Hepatic stellate cell (primary cell): ENCODE measurements around the gene RPL10A.
"Not testable (repeated sequence)": the region's sequence is repeated elsewhere in the genome, so short reads cannot be mapped to it uniquely, and the experiment has no call there.

ENCODE experiments used
- DNase-seq: peaks from one replicate; pipeline ENCODE4 v3.0.0; 2011; ENCODE audit warnings: low spot score

Gene RPL10A

GRCh38 chr6:35468181-35468979 is at the start of gene RPL10A:
TSS of gene RPL10A (plus strand) at chr6:35468401. CDS start at chr6:35468435, 34 bp downstream.
- DNase-seq = peak; percentile 96

- DNase-seq = peak; percentile 74
Measured at GRCh38 chr6:35419417-35419816, 48.8 kb upstream of the RPL10A start.

DNA sequence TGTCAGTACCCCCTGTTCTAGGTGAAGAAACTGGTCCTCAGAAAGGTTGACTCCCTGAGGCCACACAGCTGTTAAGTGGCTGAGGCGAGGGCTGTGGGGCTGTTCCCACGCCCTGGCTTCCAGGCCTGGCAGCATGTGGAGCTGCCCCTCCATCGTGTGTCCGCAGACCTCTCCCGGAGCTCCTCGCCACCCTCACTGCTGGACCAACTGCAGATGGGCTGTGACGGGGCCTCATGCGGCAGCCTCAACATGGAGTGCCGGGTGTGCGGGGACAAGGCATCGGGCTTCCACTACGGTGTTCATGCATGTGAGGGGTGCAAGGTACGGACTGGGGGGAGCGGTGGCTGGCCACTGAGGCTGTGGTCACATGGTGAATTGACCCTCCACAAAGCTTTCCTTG is 48.2 kb upstream of the RPL10A start:
- DNase-seq = no peak

DNA sequence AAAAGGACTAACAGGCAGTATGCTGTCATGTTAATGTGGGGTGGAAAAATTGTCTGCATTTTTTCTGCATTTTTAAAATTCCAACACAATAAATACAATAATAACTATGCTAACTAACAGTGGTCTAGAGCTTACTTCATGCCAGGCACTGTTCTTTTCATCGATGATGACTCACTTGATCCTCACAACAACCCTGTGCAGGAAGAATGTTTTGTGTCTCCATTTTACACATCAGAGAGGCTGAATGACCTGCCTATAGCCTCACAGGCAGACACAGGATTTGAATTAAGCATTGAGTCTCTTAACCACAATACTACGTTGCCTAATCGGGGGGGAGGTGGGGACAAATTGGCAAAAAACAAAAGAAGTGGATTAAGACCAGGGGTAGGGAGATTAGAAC is 42.9 kb upstream of the RPL10A start:
- DNase-seq = peak; percentile 93

- DNase-seq = no peak
Measured at GRCh38 chr6:35426074-35426473, 42.1 kb upstream of the RPL10A start.

- DNase-seq = no peak
Measured at GRCh38 chr6:35427435-35427834, 40.8 kb upstream of the RPL10A start.

DNA sequence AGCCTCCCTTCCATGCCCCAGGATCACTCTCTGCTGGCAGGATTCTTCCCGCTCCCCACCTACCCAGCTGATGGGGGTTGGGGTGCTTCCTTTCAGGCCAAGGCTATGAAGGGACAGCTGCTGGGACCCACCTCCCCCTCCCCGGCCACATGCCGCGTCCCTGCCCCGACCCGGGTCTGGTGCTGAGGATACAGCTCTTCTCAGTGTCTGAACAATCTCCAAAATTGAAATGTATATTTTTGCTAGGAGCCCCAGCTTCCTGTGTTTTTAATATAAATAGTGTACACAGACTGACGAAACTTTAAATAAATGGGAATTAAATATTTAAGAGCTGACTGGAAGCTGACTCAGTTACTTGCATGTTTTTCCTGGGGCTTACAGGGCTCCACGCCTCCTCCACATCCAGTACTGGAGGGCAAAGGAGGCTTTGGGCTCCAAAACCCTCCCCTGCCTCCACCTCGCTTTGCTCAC is 40.3 kb upstream of the RPL10A start:
- peak; percentile 89 for DNase-seq

- DNase-seq = no peak
Measured at GRCh38 chr6:35428421-35429149, 39.6 kb upstream of the RPL10A start.

DNA sequence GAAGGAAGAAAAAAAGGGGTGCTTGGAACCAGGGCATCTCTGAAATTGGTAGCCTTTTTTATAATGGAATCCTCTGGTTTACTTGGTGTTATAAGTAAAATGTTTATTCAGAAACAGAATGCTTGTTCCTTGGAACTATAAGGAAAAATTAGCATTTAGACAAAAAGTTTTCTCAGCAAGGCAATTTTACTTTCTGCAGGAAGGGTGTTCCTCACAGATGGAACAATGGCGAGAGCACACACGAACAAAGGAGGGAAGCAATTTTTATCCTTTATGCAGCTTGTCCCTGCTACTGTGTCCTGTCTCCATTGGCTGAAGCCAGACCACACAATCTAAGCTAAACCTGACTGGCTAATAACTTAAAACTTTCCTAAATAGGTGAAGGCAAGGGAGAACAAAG is 38.7 kb upstream of the RPL10A start:
- no peak for DNase-seq

GRCh38 chr6:35432291-35432690 is 35.9 kb upstream of the RPL10A start:
- no peak for DNase-seq

DNA sequence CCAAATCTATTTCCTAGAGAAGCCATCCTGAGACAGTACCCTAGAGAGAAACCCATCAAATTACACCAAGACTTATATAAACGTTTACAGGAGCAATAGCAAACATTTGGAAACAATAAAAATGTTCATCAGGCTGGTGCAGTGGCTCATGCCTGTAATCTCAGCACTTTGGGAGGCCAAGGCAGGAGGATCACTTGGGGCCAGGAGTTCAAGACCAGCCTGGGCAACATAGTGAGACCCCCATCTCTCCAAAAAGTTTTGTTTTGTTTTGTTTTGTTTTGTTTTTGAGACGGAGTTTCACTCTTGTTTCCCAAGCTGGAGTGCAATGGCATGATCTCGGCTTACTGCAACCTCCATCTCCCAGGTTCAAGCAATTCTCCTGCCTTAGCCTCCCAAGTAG is 35.5 kb upstream of the RPL10A start:
- DNase-seq = not testable (repeated sequence)

GRCh38 chr6:35435074-35435837 is 32.9 kb upstream of the RPL10A start:
- DNase-seq = no peak

DNA sequence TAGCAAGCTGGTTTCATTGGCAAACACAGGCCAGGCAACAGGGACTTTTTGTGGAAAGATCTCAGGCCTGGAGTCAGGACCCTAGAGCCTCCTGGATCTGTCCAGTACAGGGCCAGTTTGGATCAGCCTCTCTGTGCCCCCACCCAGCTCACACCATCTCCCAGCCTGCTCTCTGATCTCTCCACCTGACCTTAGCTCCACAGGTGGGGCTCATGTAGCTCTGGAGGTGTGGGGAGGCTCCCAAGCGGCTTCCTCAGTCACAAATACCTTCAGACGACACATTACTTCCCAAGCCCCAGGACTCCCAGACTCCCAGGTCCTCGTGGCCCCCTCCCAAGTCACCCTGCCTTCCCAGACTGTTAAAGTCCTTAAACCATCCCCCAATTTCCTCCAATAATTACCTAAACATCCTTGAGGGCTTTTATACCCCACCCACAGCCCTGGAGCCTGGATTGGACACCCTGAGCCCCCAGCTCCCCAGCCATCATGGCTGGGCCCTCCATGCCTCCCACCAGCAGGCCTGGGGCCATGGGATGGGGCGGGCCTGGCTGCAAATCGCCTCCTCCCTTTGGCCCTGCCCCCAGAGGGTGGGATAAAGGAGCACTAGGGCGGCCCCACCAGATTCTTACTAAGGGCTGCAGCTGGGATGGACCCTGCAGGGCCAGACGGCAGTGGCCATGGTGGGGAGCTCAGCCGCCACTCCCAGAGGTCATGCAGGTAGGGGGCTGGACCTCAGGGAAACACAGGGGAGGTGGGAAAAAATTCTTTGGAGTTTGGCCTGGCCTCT is 31.9 kb upstream of the RPL10A start:
- DNase-seq = no peak

- DNase-seq = not testable (repeated sequence)
Measured at GRCh38 chr6:35438378-35439065, 29.7 kb upstream of the RPL10A start.

DNA sequence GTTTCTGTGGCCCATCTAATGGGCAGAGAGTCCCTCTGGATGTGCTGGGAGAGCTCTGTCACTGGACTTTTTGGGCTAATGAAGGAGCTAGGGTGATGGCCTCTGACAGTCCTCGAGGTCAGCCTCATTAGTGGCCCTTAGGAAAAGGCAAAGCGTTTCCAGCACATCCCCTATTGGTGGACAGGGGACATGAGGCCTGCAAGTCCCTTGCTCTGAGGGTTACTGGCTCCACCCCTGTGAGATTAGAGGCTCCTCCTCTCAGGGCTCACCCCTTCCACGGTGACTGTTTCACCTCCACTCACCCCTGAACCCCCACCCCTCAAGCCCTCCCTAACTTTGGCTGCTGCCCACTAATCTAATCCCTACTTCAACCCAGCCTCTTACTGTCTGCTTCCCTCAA is 28.9 kb upstream of the RPL10A start:
- no peak for DNase-seq

GRCh38 chr6:35441205-35441604 is 27.0 kb upstream of the RPL10A start:
- DNase-seq = no peak

GRCh38 chr6:35441642-35442041 is 26.6 kb upstream of the RPL10A start:
- DNase-seq = no peak

DNA sequence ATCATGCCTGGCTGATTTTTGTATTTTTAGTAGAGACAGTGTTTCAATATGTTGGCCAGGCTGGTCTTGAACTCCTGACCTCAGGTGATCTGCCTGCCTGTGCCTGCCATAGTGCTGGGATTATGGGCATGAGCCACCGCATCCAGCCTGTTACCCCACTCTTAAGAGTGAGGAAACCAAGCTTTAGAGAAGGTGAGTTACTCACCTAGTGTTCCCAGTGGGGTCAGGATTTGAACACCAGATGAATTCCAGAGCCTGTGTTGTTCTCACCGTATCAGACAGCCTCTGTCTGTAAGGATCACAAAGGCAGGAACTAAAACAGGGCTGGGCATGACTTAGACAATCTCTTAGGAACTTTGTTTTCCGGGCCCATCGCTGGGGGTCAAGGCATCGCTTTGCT is 25.5 kb upstream of the RPL10A start:
- DNase-seq = no peak

- DNase-seq = no peak
Measured at GRCh38 chr6:35443341-35444030, 24.7 kb upstream of the RPL10A start.

DNA sequence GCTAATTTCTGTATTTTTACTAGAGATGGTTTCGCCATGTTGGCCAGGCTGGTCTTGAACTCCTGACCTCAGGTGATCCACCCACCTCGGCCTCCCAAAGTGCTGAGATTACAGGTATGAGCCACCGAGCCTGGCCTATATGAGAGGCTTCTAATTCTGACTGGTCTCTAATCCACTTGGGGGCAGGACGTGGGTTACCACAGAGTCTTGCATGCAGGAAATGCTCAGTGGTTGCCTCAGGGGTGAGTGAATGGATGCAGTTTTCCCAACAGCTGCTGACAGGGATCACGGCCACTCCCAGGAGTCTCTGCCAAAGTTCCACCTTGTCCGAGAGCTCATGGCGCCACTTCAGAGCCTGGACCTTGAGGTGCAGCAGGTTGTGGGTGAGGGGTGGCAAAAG is 22.5 kb upstream of the RPL10A start:
- no peak for DNase-seq

- DNase-seq = no peak
Measured at GRCh38 chr6:35448191-35448590, 20.0 kb upstream of the RPL10A start.
